Hepatocyte (in vitro differentiated cells): ENCODE data around the gene STXBP4.

Experiments
- CTCF ChIP-seq: fragments of 200-600 bp; sonication (generic); IDR thresholded peaks from 2 replicates; pipeline ENCODE4 v1.5.1; 2016; ENCODE audit warnings: antibody characterized with exemption, mild to moderate bottlenecking; ENCODE audit not compliant: poor library complexity
- EZH2phosphoT487 ChIP-seq: fragments of 200-600 bp; sonication (generic); IDR thresholded peaks from one replicate; pipeline ENCODE4 v1.6.1; 2018; ENCODE audit warnings: antibody characterized with exemption, mild to moderate bottlenecking, low read depth, moderate library complexity; ENCODE audit not compliant: unreplicated experiment, severe bottlenecking

GRCh38 chr17:55086635-55087058, 118.1 kb downstream of the STXBP4 start:
- no peak for TF ChIP-seq CTCF
- no peak for TF ChIP-seq EZH2phosphoT487
